Activated CD4-positive, CD25-positive, alpha-beta regulatory T cell treated with anti-CD3 and anti-CD28 coated beads, Interleukin-2, amount 50 U/mL, for 16 hours (primary cell): ENCODE measurements around the gene VBP1.
"Not testable (repeated sequence)": the region's sequence is repeated elsewhere in the genome, so short reads cannot be mapped to it uniquely, and the experiment has no call there.

ENCODE experiments used
- DNase-seq: peaks from one replicate; pipeline ENCODE4 v3.0.0-alpha.2; 2020; ENCODE audit warnings: low read depth, low spot score

Gene VBP1

GRCh38 chrX:155263854-155264628, 47.8 kb downstream of the VBP1 start, which contains the start of gene RAB39B:
Gene RAB39B (minus strand): TSS chrX:155264491. CDS start chrX:155264288, 203 bp downstream.
- DNase-seq: peak; percentile 40

- DNase-seq: no peak
Observed at GRCh38 chrX:155266439-155266838, 50.2 kb downstream of the VBP1 start.

- not testable (repeated sequence) for DNase-seq
Observed at GRCh38 chrX:155267995-155268394, 51.7 kb downstream of the VBP1 start.

GRCh38 chrX:155270969-155271368, 54.7 kb downstream of the VBP1 start:
- DNase-seq: no peak

- DNase-seq: no peak
Observed at GRCh38 chrX:155279873-155280272, 63.6 kb downstream of the VBP1 start.
